Cardiac fibroblast (primary cell): Measurements from ENCODE around the gene CEP63.

Experiments
- DNase-seq, 2 donors: peaks; one replicate each; pipeline versions ENCODE4 v3.0.0 to v3.0.0-alpha.2; 2010; ENCODE audit warnings: low read depth in 2 of 2
- H3K4me3 ChIP-seq, 2 donors: replicated peaks in 1 of 2; 1 replicate in 1 of 2; 2 replicates in 1 of 2; pipeline ENCODE4 v1.5.1; 2011; ENCODE audit warnings: low read depth in 2 of 2, low read length in 2 of 2, mild to moderate bottlenecking in 2 of 2, moderate library complexity in 1 of 2
- CTCF ChIP-seq: IDR thresholded peaks from one replicate; pipeline ENCODE4 v1.5.1; 2011; ENCODE audit warnings: low read depth, mild to moderate bottlenecking, low read length, inconsistent platforms

CEP63 gene

DNA sequence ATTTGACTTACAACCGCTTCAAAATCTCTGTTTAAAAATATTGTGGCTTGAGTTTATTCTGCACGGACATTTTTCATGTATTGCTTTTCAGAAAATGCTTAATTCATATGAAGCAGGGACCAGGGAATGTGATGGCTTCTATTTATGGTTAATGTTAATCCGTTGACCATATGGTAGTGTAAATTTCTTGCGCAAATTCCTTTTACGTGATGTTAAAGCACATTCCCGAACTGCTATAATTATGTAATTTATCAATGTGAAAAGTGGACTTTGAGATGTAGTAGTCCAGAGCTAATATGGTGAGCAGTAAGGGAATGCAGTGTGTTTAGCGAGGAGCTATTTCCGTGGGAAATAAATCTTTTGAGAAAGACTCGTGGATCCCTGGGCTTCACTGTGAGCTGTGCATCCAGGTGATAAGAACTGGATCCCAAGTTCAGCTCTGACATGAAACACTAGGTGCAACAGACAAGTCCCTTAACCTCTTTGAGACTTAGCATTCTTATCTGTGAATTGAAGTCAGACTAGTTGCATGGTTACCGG lies 27.4 kb upstream of the CEP63 start:
- no peak for TF ChIP-seq CTCF
- H3K4me3 ChIP-seq: no peak overlapping the region
- DNase-seq: no peak

- DNase-seq: no peak
- H3K4me3 ChIP-seq: no peak overlapping the region
- no peak for TF ChIP-seq CTCF
Measured at GRCh38 chr3:134459562-134459961, 26.3 kb upstream of the CEP63 start.

- peak; percentile 57 to 85 for DNase-seq
- no peak for TF ChIP-seq CTCF
- H3K4me3 ChIP-seq: no peak overlapping the region
Measured at GRCh38 chr3:134460965-134461364, 24.9 kb upstream of the CEP63 start.

DNA sequence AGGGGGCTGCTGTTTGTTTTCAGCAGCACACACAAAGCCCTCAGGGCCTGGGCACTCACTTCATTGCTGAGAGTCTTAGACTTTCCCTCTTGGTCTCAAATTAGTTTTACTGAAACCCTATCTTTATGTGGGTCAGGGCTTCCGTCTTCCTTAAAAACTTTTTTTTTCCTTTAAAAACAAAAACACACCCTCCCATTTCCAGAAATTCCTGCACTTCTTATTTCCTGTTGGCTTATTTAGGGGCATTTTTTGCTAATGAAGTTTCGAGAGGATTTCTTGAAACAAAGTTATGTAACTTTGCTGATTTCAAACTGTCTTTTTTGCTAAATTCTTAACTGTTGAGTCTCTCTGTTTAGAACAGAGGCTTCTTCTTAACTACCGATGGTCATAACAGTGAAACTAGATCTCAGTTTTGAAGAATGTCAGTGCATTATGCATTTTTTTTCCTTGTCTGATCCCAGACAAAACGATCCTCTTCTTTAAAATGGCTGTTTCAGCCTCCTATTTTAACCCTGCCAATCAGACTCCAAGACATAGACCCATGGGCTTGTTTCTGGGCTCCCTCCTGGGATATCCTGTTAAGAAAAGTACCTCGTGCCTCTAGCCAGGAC lies 23.4 kb upstream of the CEP63 start:
- no peak for TF ChIP-seq CTCF
- H3K4me3 ChIP-seq: no peak overlapping the region
- DNase-seq: peak; percentile 76 to 79

DNA sequence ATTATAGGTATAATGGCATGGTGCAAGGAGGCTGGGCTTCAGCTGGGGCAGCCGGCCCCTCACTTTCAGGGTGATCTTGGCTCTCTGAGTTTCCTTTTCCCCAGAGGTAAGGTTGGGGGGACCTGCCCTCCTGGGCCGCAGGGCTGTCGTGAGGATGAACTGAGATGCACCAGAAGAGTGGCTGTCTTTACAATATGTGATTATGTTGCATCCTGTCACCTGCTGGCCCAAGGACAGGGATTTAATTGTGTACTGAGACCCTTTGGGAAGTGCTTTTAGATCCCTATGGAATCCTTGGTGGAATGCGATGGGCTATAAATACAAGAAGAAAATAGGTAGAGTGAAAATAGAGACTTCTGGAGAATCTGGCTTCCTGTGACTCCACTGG lies 22.2 kb upstream of the CEP63 start:
- no peak for TF ChIP-seq CTCF
- H3K4me3 ChIP-seq: no peak overlapping the region
- DNase-seq: no peak

- DNase-seq: peak; percentile 95 to 99
- no peak for TF ChIP-seq CTCF
- H3K4me3 ChIP-seq: peak overlapping the region in 1 of 2 donors; percentile 27
Measured at GRCh38 chr3:134464064-134464688, 21.7 kb upstream of the CEP63 start.
